Stimulated activated CD4-positive, alpha-beta T cell treated with anti-CD3 and anti-CD28 coated beads, Interleukin-15, amount 100 ng/mL, for 24 hours (primary cell): Measurements from ENCODE around the gene GNG13.

ENCODE experiments used
- DNase-seq: peaks from one replicate; pipeline ENCODE4 v3.0.0-alpha.2; 2020

The GNG13 gene

DNA sequence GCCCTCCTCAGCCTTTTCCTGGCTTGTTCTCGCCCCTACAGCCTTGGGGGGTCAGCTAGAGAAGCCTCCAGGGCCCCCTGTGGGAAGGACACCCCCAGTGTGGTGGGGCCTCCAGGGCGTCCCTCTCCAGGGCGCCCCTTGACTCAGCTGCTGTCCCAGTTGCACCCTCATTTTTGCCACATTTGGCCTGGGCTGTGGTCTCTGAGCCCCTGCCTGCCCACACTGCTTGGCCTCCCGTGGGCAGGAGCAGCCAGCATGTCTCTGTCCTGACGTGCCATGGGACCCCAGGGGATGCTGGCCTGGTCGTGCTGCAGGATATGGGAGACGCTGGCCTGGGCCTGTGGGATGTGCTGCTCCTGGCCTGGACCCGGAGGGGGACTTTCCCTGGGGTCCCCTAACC is 7.1 kb downstream of the GNG13 start:
- no peak for DNase-seq

DNA sequence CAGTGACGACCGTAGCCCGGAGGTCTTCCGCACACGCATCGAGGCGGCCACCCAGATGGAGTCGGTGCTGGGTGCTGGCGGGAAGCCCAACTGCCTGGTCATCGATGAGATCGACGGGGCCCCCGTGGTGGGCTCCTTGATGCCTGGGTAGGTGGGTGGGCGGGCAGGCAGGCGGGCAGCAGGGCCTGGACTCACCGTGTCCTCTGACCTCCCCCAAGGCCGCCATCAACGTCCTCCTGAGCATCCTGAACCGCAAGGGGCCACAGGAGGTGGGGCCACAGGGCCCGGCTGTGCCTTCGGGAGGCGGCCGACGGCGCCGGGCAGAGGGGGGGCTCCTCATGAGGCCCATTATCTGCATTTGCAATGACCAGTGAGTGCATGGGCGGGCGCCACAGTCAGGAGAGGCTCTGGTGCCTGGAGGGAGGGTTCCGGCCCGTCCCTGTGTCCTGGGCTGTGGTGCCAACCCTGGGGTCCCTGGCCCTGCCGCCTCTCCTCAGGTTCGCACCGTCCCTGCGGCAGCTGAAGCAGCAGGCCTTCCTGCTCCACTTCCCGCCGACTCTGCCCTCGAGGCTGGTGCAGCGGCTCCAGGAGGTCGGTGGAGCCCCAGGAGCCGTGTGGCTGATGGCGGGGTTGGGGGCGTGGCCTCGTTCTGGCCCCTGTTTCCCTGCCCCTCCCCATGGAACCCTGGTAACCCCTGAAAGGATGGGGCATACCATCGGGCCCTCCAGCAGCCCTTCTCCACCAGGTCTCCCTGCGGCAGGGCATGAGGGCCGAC is 8.1 kb downstream of the GNG13 start:
- no peak for DNase-seq

GRCh38 chr16:791131-791530 is 9.4 kb downstream of the GNG13 start:
- no peak for DNase-seq

DNA sequence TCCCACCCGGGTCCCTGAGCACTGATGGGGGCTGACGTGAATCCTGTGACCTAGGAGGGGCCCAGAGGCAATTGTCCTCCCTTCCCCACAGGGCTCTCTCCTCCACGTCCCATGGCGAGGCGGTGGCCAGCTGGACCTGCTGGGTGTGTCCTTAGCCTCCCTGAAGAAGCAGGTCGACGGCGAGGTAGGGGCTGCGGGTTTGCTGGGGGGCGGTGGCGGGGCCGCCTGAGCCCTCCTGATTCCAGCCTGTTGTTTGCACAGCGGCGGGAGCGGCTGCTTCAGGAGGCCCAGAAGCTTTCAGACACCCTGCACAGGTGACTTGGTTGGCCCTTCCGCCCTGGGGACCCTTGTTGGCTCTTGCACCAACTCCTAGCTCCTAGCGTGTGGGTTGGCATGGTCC is 10.4 kb downstream of the GNG13 start:
- DNase-seq = no peak

GRCh38 chr16:789191-789850 is 11.2 kb downstream of the GNG13 start:
- no peak for DNase-seq

GRCh38 chr16:788399-789126 is 12.0 kb downstream of the GNG13 start, which contains the start of gene CHTF18:
TSS of gene CHTF18 (plus strand) at chr16:788620. CDS start at chr16:788685, 65 bp downstream.
- DNase-seq = peak; percentile 94

DNA sequence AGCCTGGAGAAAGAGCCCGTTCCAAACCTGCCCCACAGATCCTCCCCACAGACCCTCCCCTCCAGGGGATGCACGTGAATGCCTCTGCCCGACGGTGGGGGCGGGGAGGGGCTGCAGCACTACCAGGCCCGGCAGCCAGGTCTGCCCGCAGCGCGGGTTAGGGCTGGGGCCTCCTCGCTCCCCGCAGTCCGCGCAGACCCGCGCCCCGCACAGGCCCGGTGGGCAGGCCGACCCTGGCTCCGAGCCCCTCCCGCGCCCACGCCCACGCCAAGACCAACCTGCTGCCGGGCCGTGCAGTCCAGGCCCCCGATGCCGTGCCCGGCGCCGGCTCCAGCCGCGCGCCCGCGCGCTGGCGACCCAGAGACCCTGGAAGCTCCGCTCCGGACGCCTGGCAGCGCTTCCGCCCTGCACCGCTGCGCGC is 12.5 kb downstream of the GNG13 start, which contains the start of gene RPUSD1:
Gene RPUSD1, minus strand, starts transcription at position 404 of the 421 bp plus-strand sequence. CDS start 644 bp downstream, outside the sequence.
- no peak for DNase-seq

DNA sequence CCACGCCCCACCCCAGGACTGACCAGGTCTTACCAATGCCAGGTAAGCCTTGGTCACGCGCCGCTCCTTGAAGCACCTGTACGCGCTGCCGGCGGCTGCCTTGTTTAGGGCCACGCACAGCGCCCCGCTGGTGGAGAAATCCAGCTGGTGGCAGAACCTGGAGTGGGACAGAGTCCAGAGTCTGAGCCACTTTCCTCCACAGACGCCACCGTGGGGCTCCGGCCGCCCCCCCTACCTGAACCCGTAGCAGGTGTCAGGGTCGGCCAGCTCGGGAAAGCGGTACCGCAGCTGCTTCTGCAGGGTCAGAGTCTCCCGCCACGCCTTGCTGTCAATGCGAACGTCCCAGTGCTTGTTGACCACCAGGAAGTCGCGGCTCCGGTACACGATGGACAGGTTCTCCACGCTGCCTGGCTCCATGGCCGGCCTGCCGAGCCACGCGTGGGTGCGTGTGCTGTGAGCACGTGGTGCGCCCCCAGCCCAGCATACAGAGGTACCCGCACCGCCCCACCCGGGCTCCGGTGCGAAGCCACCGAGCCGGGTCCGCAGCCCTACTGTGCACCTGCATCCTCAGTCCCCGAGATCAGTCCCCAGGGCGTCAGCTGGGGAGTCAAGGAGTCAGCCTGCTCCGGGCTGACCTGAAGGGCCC is 13.1 kb downstream of the GNG13 start:
- DNase-seq = no peak

GRCh38 chr16:785563-786535 is 14.7 kb downstream of the GNG13 start:
- peak; percentile 85 for DNase-seq

DNA sequence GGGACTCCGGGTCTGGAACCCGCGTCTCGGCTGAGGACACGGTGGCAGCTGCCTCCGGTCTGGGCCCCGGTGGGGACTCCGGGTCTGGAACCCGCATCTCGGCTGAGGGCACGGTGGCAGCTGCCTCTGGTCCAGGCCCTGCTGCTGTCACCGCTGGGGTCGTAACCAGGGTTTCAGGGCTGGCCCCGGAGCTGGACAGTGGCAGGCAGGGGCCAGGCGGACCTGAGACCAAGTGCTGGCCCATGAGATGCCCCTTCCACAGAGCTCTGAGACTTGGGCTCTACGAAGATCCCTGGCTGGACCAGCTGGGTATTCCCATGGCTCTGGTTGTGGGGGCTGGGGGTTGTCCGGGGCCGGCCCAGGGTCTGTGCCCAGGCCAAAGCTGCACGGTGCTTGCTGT is 16.1 kb downstream of the GNG13 start:
- no peak for DNase-seq

DNA sequence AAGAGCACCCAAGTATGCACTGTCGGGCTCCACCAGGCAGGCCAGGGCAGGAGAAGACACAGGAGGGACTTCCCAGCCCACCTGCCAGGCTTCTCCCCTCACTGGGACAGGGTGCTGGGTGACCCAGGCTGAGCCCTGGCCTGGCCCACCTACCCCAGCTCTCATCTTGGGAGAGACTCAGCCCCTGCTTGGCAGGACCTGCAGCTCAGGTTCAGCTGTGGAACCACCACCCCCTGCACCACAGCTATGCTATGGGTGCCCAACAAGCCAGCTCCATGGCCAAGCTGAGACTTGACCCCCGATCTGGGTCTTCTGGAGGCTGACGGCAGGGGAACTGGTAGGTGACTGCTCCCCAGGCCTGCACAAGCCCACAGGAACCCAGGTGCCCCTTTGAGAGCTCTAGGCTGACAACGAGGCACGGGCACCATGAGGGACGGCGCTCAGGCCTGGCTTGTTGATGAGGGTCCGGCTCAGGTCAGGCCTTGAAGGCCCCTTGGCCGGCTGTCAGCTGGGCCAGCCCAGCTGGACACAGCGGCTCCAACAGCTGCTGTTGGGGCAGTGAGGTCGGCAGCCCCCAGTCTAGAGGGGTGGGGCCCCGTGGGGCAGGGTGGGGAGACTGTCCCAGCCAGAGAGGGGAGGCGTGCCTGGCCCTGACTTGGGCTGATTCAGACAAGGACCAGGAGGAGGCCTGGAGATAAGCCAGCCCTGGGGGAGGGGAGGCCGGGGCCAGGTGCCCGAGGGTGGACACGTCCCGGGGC is 17.0 kb downstream of the GNG13 start:
- DNase-seq = no peak

- DNase-seq = no peak
Observed at GRCh38 chr16:782766-783403, 17.6 kb downstream of the GNG13 start.

GRCh38 chr16:782258-782657 is 18.3 kb downstream of the GNG13 start:
- DNase-seq = no peak

DNA sequence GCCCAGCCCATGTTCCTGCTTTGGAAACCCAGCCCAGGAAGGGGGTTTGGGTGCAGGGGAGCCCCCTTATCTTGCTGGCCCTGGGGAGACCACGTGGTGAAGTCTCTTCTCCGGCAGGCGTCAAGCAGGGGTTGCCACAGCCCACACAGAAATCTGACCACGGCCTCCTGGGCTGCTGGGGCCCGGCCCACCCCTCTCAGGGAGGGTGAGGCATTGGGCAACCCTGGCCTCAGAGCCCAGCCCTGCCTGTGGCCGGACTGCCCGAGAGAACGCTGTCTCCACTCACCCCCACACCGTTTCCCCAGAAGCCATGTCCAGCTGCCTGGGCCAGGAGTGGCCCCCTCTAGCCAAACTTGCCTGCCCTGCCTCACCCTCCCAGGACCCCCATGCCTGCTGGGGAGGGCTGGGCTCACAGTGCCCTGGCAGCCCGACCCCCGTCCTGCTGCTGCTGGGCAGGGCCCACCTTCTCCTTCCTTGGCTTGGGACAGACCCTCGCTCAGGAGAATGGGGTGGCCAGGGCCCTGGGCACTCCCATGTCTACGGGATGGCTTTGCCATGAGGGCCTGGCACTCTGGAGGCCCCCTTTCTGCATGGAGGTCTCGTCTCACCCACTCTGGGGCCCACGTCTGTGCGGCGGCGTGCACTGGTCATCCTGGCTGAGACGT is 19.1 kb downstream of the GNG13 start:
- DNase-seq = no peak

DNA sequence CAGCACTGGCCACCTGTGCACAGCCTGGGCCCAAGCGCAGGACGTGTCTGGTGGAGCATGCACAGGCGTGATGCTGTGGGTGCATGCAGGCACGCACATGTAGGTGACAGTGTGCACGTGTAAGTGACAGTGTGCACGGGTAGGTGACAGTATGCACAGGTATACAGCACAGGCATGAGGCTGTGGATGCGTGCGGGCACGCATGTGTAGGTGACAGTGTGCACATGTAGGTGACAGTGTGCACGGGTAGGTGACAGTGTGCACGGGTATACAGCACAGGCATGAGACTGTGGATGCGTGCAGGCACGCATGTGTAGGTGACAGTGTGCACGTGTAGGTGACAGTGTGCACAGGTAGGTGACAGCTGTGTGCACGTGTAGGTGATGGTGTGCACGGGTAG is 20.2 kb downstream of the GNG13 start:
- DNase-seq = no peak

DNA sequence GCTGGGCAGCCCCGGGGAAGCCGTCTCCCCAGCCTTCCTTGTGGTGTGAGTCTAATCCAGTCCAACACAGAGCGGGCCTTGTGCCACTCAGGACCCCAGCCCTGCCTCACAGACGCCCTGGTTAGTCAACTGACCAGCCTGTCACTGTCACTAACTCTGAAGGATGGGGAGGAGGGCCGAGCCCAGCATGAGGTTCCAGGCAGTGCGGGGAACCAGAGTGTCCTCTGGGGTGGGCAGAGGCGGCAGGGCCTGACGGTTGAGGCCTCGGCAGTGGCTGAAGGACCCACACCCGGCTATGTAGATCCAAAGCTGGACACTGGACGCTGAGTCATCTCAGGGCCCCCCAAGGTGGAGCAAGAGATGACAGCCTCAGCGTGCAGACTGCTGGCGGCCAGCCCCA is 21.0 kb downstream of the GNG13 start:
- no peak for DNase-seq

GRCh38 chr16:778909-779527 is 21.5 kb downstream of the GNG13 start:
- DNase-seq = no peak

DNA sequence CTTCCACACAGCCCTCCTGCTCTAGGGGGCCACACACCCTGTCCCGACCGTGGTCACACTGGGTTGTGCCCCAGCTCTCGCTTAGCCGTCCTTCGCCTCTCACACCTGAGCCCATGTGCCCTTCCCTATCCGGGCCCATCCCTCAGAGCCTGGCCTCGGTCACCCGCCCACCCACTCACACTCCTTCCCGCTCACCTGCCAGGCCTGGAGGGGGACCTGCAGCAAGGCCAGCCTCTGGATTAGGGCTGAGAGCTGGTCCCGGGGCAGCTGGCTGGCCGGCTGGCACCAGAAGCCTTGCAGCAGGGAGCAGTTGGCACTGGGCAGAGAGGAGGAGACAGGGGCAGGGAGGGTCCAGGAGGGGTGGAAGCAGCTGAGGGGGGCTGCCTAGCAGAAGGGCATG is 22.1 kb downstream of the GNG13 start:
- DNase-seq = no peak

DNA sequence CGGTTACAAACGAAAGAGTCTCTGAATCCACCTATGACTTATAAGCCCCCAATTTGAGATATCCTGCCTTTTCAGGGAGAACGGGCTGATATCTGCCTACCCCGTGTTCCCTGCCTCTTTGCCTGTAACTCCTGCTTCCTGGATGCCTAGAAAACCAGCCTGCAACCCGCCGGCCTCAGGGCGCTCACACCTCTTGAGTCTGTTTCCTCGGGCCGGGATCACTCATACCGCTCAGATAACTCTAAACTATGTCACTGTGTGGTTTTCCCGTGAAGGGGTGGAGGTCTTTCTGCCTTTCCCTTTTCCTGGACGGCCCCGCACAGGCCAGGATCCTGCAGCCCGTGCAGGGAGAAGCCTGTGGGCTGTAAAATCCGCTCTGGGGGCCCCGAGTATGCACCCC is 22.7 kb downstream of the GNG13 start:
- DNase-seq = no peak

DNA sequence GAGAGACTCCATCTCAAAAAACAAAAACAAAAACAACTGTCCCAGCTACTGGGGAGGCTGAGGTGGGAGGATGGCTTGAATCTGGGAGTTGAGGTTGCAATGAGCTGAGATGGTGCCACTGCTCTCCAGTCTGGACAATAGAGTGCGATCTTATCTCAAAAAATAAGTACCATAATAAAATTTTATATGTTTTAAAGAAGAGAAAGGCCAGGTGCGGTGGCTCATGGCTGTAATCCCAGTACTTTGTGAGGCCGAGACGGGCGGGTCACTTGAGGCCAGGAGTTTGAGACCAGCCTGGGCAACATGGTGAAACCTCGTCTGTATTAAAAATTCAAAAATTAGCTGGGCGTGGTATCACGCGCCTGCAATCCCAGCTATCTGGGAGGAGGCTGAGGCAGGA is 23.7 kb downstream of the GNG13 start:
- DNase-seq = no peak
